ENCODE results near the gene TCIRG1. TPM values are rescaled to one million over a fixed set of nuclear protein-coding genes. Genes with fewer than 3 reads are reported as not detected.
A peak's percentile ranks its signal among the peaks of the same experiment; 100 is the strongest.

The TCIRG1 gene
- total RNA-seq, 1 donor from 2014 or later = 10.7 TPM

DNA sequence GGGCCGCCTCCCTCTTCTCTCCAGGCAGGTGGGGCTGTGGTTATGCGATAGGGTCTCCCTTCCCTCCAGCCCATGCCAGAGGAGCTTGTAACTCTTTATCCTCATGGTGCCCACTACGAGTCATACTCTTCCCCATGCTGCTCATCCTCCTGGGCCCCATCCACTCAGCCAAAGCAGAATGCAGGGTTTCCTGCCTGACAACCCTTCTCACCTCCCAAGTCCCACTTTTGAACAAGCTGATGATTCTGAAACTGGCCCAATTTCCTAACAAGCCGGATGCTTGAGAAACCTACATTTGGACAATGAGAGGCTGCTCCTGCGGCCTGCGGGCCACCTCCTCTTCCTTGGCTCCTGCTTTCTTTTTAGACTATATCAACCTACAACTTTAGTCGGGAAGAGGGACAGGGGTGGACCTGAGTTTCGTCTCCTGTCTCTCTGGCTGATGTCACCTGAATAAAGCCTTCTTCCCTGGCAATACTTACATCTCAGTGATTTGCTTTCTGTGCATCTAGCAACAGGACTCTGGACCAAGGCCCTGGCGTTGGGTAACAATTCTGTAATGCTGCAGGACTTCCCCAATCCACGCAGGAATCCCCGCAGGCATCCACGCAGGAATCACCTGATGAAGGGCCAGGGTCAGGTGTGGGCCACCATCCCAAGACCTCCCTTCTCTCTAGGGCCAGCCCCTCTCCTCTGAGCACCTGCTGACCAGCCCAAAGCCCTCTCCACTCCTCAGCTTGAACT lies 9.9 kb upstream of the TCIRG1 start:
- Histone ChIP-seq H3K4me3 (peak overlapping the region; percentile 87), H3F3A (ENCODE audit: low read depth) (peaks cover 6% of the 10 kb centered on the region), H4K20me1 (ENCODE audit: low read depth) (peaks cover 3% of the 10 kb centered on the region), H3K4me2 (peak overlapping the region; percentile 63), H3K27ac (no peak overlapping the region), H3K9ac (no peak overlapping the region), H3K4me1 (peaks cover 12% of the 10 kb centered on the region), H3K9me3 (ENCODE audit: low read depth) (no peaks in the 10 kb centered on the region), H2AFZ (replicated peaks) (no peak overlapping the region), H3K79me2 (ENCODE audit: low read depth) (peaks cover 36% of the 10 kb centered on the region), H3K36me3 (no peaks in the 10 kb centered on the region), H3K27me3 (no peaks in the 10 kb centered on the region)
- DNase-seq (ENCODE audit: low spot score) = no peak
- peaks cover 6% of the 10 kb centered on the region for H3K9me3 Mint-ChIP-seq
- peaks cover 24% of the 10 kb centered on the region for H3K4me1 Mint-ChIP-seq
- peaks cover 14% of the 10 kb centered on the region for H3K27me3 Mint-ChIP-seq (ENCODE audit: insufficient read depth, low read depth)
- TF ChIP-seq EZH2 (IDR thresholded peaks at IDR 0.05) = no peak
- H3K4me3 Mint-ChIP-seq = peak overlapping the region; percentile 97
- H3K36me3 Mint-ChIP-seq = peaks cover 20% of the 10 kb centered on the region
- H3K27ac Mint-ChIP-seq = peak overlapping the region; percentile 97

DNA sequence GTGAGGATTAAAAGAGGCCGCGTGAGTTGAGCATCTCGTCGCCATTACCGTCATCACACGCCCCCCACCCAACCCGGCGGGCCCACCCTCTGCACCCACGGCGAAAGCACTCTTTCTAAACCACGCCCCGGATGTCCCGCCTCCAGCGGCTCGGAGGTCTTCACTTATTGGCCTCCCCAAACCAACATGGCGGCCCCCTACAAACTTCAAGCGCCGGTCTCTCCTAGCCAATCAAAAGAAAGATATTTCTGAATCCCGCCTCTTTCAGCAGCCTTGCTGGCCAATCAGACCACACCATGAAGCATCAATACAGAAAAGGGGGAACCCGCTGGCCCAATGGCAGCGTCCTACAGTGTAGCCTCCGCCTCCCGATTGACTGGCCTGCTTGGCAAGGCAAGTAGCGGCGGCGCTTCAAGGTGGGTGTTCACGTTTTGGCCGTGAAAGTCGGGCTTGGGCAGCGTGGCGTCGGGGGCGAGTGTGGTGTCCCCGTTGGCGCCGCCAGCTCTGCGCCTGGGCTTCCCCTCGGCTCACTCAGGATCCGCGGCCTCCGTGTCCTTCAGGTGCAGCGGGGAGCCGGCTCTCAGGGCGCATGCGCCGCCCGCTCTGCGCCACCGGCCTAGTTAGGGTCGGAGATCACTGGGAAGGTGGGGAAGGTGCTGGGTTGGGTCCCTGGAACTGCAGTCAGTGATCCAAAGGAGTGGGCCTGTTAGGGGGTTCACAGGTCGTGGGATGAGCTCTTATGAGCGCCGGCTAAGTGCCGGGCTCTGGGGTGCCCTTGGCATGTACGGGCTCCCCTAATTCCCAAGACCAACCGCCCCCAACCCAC lies 8.3 kb upstream of the TCIRG1 start, which contains the start of gene NDUFS8:
Gene NDUFS8, plus strand, starts transcription at position 364 of the 826 bp plus-strand sequence. CDS start 1,471 bp downstream, outside the sequence.
- peak; percentile 98 for DNase-seq (ENCODE audit: low spot score)
- Mint-ChIP-seq H3K27ac (peak within 1 kb of the TSS; percentile 97), H3K36me3 (peaks cover 11% of the 10 kb centered on the region), H3K9me3 (peaks cover under 1% of the 10 kb centered on the region), H3K4me1 (peaks cover 24% of the 10 kb centered on the region), H3K4me3 (peak within 1 kb of the TSS; percentile 97), H3K27me3 (ENCODE audit: insufficient read depth, low read depth) (peaks cover 12% of the 10 kb centered on the region)
- Histone ChIP-seq H3K27ac (peak within 1 kb of the TSS; percentile 2), H3K9me3 (ENCODE audit: low read depth) (no peaks in the 10 kb centered on the region), H3K4me3 (peak within 1 kb of the TSS; percentile 87), H2AFZ (replicated peaks) (peak within 1 kb of the TSS; percentile 81), H3K9ac (peak within 1 kb of the TSS; percentile 93), H3K36me3 (no peaks in the 10 kb centered on the region), H3K27me3 (no peaks in the 10 kb centered on the region), H3K4me1 (peaks cover 12% of the 10 kb centered on the region), H3F3A (ENCODE audit: low read depth) (peaks cover 7% of the 10 kb centered on the region), H4K20me1 (ENCODE audit: low read depth) (peaks cover 3% of the 10 kb centered on the region), H3K4me2 (peak within 1 kb of the TSS; percentile 100), H3K79me2 (ENCODE audit: low read depth) (peaks cover 36% of the 10 kb centered on the region)
- TF ChIP-seq EZH2phosphoT487 (IDR thresholded peaks at IDR 0.05) = no peak
- TF ChIP-seq EZH2 (IDR thresholded peaks at IDR 0.05) = no peak
- TF ChIP-seq, protein P1, sequence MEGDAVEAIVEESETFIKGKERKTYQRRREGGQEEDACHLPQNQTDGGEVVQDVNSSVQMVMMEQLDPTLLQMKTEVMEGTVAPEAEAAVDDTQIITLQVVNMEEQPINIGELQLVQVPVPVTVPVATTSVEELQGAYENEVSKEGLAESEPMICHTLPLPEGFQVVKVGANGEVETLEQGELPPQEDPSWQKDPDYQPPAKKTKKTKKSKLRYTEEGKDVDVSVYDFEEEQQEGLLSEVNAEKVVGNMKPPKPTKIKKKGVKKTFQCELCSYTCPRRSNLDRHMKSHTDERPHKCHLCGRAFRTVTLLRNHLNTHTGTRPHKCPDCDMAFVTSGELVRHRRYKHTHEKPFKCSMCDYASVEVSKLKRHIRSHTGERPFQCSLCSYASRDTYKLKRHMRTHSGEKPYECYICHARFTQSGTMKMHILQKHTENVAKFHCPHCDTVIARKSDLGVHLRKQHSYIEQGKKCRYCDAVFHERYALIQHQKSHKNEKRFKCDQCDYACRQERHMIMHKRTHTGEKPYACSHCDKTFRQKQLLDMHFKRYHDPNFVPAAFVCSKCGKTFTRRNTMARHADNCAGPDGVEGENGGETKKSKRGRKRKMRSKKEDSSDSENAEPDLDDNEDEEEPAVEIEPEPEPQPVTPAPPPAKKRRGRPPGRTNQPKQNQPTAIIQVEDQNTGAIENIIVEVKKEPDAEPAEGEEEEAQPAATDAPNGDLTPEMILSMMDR (IDR thresholded peaks at IDR 0.05) = no peak

DNA sequence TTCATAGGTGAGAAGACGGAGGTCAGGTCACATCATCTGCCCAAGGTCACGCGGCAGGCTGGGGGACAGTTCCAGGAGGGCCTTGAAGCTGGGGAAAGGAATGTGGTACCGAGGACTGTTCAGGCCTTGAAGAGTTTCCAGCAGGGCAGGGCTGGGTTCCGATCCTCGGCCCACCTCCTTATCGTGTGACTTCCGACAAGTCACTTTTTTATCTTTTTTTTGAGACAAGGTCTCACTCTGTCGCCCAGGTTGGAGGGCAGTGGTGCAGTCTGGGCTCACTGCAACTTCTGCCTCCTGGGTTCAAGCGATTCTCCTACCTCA lies 7.7 kb upstream of the TCIRG1 start:
- TF ChIP-seq EZH2 (IDR thresholded peaks at IDR 0.05) (no peak), EZH2phosphoT487 (IDR thresholded peaks at IDR 0.05) (no peak)
- TF ChIP-seq, protein P1 (IDR thresholded peaks at IDR 0.05) = no peak
- Mint-ChIP-seq H3K4me1 (peaks cover 24% of the 10 kb centered on the region), H3K9me3 (no peaks in the 10 kb centered on the region), H3K4me3 (peak overlapping the region; percentile 97), H3K27me3 (ENCODE audit: insufficient read depth, low read depth) (peaks cover 12% of the 10 kb centered on the region), H3K36me3 (peaks cover 8% of the 10 kb centered on the region), H3K27ac (peak overlapping the region; percentile 83)
- Histone ChIP-seq H3K4me3 (peak overlapping the region; percentile 87), H3K27ac (peak overlapping the region; percentile 2), H4K20me1 (ENCODE audit: low read depth) (peaks cover 3% of the 10 kb centered on the region), H3K79me2 (ENCODE audit: low read depth) (peaks cover 36% of the 10 kb centered on the region), H3K4me2 (peak overlapping the region; percentile 100), H3K36me3 (no peaks in the 10 kb centered on the region), H3K9ac (peak overlapping the region; percentile 93), H3F3A (ENCODE audit: low read depth) (peaks cover 7% of the 10 kb centered on the region), H3K27me3 (no peaks in the 10 kb centered on the region), H2AFZ (replicated peaks) (no peak overlapping the region), H3K9me3 (ENCODE audit: low read depth) (no peaks in the 10 kb centered on the region), H3K4me1 (peaks cover 12% of the 10 kb centered on the region)
- DNase-seq (ENCODE audit: low spot score) = no peak

Data from neural progenitor cell (in vitro differentiated cells).